NCI-H1105 (cell line): Measurements from ENCODE around the gene TNFSF8.

Experiments
- DNase-seq: peaks from one replicate; lab custom pipeline; 2025; lab: John Stamatoyannopoulos, UW

The TNFSF8 gene

GRCh38 chr9:114935119-114935518, 4.7 kb upstream of the TNFSF8 start:
- DNase-seq = no peak

GRCh38 chr9:114932502-114932901, 2.1 kb upstream of the TNFSF8 start:
- no peak for DNase-seq

GRCh38 chr9:114931407-114931806, 1.0 kb upstream of the TNFSF8 start:
- DNase-seq = no peak

DNA sequence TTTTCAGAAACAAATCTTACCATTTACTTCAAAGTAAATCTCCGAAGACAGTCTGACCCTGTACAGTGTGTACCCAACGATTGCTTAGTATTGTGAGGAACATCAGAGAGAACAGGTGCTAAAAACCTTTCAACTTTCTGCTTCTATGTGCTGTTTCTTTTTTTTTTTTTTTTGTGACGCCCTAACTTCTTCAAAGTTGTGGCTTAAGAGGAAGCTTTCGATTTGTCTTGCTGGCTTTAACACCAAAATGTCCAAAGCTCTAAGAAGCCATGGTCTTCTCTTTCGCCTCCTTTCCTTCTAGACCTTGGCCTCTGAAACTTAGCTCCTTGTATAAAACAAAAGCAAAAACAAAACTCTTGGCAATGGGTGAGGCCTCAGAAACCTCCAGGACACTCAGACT, 1.2 kb downstream of the TNFSF8 start:
- DNase-seq = no peak

GRCh38 chr9:114928671-114929070, 1.7 kb downstream of the TNFSF8 start:
- no peak for DNase-seq

DNA sequence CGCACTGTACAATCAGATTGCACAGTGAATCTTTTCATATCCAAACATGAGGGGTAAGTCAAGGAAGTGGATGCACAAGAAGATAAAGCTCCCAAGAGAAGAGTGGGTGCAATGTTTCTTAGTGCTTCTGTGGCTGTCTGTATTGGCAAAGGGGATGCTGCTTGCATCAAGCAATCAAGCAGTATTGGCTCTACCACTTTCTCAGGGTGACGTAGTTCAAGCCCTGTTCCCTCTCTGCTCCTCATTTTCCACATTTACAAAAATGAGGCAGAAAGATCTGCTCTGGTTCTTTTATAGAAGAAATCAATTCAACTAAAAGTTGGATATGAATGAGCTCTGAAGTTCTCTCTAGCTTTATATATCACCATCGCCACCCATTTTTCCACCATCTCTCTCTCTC, 2.3 kb downstream of the TNFSF8 start:
- DNase-seq = no peak

DNA sequence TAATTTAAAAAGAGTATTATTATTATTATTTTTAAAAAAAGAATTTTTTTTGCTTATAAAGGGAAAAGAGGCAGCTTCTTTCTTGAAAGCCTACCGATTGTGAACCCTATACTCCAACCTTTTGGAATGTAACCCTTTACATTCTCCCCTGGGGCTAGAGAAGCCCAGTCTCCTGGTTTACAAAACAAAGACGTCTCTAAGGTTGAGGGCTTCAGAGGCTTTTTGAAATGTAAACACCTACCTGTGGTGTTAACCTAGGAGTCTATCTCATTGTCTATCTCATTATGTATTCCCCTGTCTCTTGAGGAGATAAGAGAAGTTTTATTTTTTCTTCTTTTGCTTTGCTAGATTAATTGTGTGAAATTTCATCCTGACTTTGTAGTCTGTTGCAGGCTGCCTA, 4.7 kb downstream of the TNFSF8 start:
- DNase-seq = no peak

GRCh38 chr9:114925039-114925438, 5.4 kb downstream of the TNFSF8 start:
- no peak for DNase-seq

DNA sequence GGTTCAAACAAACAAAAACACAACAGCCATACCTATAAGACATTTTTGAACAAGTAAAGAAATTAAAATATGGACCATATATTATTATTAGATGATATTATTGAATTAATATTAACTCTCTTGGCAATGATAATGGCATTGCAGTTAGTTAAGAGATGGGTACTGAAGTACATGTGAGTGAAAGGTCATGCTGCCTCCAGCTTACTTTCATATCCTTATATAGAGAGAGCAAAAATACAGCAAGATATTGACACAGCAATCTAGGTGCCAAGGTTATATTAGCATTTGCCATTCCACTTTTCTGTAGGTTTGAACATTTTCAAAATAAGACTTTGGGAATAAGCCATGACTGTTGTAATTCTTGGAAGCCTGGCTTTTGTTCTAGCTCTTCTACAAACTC, 6.1 kb downstream of the TNFSF8 start:
- no peak for DNase-seq

DNA sequence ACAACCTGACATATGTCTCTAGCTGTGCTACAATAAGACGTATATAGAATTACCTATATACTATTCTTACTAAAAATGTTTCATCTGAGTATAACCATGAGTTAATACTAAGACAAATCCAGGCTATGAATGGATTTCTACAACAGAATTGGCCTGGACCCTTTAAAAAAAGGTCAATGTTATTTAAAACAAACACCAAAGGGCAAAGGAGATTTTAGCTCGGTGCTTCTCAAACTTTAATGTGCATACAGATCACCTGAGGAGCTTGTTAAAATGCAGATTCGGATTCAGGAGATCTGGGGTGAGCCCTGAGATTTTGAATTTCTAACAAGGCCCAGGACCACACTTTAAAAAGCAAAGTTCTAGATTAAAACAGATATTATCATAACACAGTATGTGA, 6.5 kb downstream of the TNFSF8 start:
- DNase-seq = no peak

DNA sequence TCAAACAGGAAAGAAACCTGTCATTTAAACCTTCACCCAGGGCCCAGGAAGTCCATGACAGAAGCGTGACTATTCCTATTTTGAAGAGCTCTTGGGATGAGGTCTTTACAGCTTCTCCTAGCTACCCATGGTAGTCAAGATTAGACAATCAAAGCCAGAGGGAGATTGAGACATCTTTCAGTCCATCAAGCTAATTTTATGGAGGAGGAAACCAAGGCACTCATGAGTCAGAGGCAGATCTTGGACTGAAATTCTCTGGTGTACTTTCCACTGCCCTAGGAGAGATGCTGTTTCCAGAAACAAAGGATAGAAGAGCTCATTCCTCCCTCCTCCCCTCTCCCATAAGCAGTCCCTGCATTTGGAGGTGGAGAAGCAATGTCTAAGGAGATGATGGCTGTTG, 9.2 kb downstream of the TNFSF8 start:
- DNase-seq = no peak

GRCh38 chr9:114919611-114920010, 10.8 kb downstream of the TNFSF8 start:
- no peak for DNase-seq

DNA sequence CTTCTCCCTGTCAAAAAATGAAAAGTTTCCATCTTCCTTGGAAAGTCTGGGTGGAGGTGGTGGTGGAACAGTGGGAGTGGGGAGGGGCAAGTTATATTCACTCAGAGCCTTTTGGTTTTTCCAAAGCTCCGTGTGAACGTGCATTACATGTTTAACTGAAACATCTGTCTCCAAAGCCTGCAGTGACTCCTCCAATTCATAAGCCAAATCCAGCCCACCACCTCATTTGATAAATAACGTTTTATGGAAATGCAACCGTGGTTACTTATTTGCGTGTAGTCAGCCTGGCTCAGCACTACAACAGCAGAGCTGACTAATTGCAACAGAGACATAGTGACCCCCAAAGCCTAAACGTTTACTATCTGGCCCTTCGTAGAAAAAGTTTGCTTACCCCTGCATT, 13.9 kb downstream of the TNFSF8 start:
- no peak for DNase-seq

DNA sequence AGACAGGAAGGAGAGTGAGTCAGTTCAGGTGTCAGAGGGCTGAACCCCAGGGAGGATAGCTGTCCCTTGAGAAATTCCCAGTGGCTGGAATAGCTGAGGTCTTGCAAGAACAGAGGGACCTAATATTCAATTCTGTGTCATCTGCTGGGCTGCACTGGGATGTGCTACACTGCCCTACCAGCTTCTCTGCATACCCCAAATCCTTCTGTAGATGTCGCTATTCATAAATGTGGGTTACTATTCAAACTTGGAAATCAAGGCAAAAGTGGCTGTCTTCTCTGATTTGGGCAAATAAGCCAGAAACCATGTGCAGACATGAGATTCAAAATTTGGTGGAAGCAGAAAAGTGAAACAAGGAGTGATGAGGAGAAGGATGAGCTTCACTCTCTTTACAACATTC, 16.3 kb downstream of the TNFSF8 start:
- no peak for DNase-seq

DNA sequence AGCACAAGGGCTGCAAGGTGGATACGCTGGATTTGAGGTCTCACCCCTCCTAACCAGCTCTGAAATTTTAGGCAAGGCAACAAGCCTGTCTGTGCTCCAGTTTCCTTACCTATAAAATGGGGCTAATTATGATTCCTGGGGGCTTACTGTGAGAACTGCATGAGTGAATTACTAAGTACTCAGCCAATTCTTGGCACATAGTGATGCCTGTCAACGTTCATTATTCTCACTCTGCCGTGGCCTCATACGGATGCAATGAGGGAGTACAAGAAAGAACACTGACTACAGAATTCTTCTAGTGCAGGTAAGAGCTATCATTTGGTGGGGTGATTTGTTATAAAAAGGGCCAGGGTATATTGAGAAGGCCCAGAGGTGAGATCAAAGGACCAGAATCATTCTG, 16.7 kb downstream of the TNFSF8 start:
- no peak for DNase-seq

DNA sequence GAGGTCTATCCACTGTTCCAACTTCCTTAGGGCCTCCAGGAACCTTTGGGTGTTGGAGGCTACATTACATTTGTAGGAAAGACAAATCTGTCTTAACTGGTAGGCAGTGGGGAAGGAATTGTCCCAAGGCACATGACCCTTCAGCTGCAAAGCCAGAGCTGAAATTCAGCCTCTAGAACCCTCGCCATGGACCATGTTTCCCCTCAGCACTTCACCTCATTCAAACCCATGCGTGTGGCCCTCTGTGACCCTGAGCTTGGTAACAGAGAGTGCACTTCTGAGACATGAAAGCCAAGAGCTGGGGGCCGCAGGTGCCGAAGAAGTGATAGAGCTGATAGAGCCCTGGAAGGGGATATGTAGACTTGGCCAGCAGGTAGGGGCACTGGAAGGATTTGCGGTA, 17.2 kb downstream of the TNFSF8 start:
- no peak for DNase-seq

GRCh38 chr9:114911167-114911821, 19.1 kb downstream of the TNFSF8 start:
- DNase-seq = peak; percentile 28

- DNase-seq = no peak
Observed at GRCh38 chr9:114910541-114910940, 19.9 kb downstream of the TNFSF8 start.

GRCh38 chr9:114909661-114910060, 20.7 kb downstream of the TNFSF8 start:
- no peak for DNase-seq

DNA sequence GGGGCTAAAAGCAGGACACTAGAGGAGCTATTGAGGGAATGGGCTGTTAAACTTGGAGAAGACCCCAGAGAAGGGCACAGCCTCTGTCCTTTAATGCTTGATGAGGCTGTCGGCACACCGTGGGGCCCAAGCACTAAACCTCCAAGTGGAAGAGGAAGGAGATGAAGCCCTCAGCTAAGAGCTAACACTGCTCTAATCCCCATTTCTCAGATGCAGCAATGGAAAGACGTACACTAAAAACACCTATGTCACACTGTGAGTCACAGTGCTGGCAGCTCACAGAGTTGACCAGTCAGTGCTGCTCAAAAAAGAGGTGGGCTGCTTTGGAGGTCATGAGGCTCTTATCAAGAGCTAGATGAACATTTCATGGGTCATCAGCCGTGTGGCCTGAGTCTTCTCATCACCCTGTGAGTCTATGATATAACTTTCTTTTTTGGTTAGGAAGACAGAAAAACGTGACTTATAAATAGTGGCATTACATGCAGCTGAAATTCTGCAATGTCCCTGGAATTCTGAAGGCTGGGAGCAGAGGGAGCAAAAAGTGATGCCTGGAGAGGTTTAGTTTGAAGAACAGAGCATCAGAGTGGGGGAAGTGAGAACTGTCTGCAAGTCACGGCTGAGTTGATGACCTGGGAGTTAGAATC, 21.5 kb downstream of the TNFSF8 start:
- no peak for DNase-seq

DNA sequence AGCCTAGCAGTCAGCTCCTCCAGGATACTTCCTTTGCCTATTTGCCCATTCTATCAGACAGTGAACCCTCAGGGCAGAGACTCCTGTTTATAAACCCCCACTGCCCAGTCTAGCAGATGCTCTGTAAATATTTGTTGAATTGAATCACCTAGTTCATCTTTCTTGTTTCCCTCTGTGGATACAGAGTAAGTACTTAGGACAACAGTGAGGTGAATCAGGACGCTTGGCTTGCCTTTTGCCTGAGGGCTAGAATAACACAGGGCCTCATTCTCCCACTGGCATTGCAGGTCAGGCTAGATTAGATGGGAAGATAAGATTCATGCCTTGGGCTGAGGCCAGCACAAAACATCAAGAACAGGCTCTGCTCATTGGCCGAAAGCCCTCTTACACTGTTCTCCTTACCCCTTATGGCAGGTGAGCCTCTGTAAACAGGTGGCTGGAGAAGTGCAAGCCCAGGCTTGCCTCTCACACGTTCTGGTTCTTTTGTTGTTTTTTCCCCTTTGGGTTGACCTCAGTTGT, 22.2 kb downstream of the TNFSF8 start:
- DNase-seq = peak; percentile 96

DNA sequence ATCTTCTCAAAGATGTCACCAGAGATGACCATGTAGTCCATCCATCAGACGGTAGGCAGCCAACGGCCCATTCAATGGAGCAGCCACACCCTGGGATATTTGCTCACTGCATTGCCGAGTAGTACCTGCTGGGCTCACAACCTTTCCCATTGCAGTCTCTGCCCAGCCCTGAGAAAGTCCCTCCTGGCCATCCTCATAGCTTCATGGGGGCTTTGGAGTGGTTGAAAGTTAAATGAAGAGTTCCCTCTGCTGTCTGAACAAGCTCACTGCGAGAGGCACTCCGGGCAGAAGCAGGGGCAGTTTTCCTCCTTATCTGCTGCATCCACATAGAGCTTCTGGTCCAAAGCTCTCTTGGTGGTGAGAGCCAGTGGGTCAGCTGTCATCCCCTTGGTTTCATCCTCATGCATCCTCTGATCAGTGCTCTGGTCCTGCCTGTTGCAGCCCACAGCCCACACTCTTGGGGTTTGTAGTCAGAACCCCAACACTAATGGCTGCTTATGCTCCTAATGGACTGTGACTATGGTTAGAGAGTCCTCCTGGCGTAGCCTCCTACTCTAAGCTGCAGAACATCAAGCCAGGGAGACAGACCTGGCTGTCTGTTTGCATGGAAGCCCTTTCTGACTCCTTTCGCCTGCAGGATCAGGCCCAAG, 23.3 kb downstream of the TNFSF8 start:
- DNase-seq = peak; percentile 38

GRCh38 chr9:114905170-114905940, 25.0 kb downstream of the TNFSF8 start:
- DNase-seq = peak; percentile 65
